Osteoblast (primary cell): ENCODE data around the gene MUC6. TPM values are rescaled to one million over a fixed set of nuclear protein-coding genes. Genes with fewer than 3 reads are reported as not detected.

Experiments
- DNase-seq: peaks from one replicate; pipeline ENCODE4 v3.0.0; 2011; ENCODE audit warnings: low spot score, mixed read lengths; ENCODE audit not compliant: insufficient read length; ENCODE audit errors: missing footprints
- H2AFZ ChIP-seq: 2 replicates; pipeline ENCODE4 v1.6.0; 2011; ENCODE audit warnings: mild to moderate bottlenecking, low read length
- H3K27ac ChIP-seq: 2 replicates; pipeline ENCODE4 v1.5.1; 2011; ENCODE audit warnings: mild to moderate bottlenecking, low read depth, low read length, moderate library complexity
- H3K27me3 ChIP-seq: 2 replicates; pipeline ENCODE4 v1.6.0; 2012; ENCODE audit warnings: mild to moderate bottlenecking, control low read depth, inconsistent platforms, low read length, moderate library complexity; ENCODE audit not compliant: insufficient read depth
- H3K36me3 ChIP-seq: 2 replicates; pipeline ENCODE4 v1.5.1; 2011; ENCODE audit warnings: mild to moderate bottlenecking, low read length, control low read depth, moderate library complexity; ENCODE audit not compliant: insufficient read depth
- H3K4me1 ChIP-seq: 2 replicates; pipeline ENCODE4 v1.5.1; 2011; ENCODE audit warnings: mild to moderate bottlenecking, low read length, control low read depth, moderate library complexity; ENCODE audit not compliant: insufficient read depth
- H3K4me2 ChIP-seq: 2 replicates; pipeline ENCODE4 v1.6.0; 2011; ENCODE audit warnings: mild to moderate bottlenecking, low read length; ENCODE audit not compliant: insufficient read depth
- H3K4me3 ChIP-seq: fragments of 200-600 bp; sonication (generic); 3 replicates; pipeline ENCODE4 v1.5.1; 2012; ENCODE audit warnings: mild to moderate bottlenecking, low read length, inconsistent platforms; ENCODE audit not compliant: insufficient read depth
- H3K79me2 ChIP-seq: 2 replicates; pipeline ENCODE4 v1.6.0; 2012; ENCODE audit warnings: mild to moderate bottlenecking, low read length, control low read depth, inconsistent platforms; ENCODE audit not compliant: insufficient read depth
- H3K9me3 ChIP-seq: 2 replicates; pipeline ENCODE4 v1.5.1; 2011; ENCODE audit warnings: low read depth, low read length, control low read depth
- H4K20me1 ChIP-seq: 2 replicates; pipeline ENCODE4 v1.6.0; 2012; ENCODE audit warnings: mild to moderate bottlenecking, low read length, control low read depth; ENCODE audit not compliant: insufficient read depth
- total RNA-seq: library from RNA; depleted of rRNA; stranded (reverse); fragments of >200 nt; gene quantifications from 2 replicates; pipeline ENCODE4 v1.2.3, GENCODE V29; 2012
- TF ChIP-seq, protein P1 (sequence below): IDR thresholded peaks from 2 replicates; pipeline ENCODE4 v1.5.1; 2011; ENCODE audit warnings: mild to moderate bottlenecking, low read depth, low read length, moderate library complexity; ENCODE audit errors: extremely low read depth

MUC6 gene
- total RNA-seq, 1 donor, result not detected

DNA sequence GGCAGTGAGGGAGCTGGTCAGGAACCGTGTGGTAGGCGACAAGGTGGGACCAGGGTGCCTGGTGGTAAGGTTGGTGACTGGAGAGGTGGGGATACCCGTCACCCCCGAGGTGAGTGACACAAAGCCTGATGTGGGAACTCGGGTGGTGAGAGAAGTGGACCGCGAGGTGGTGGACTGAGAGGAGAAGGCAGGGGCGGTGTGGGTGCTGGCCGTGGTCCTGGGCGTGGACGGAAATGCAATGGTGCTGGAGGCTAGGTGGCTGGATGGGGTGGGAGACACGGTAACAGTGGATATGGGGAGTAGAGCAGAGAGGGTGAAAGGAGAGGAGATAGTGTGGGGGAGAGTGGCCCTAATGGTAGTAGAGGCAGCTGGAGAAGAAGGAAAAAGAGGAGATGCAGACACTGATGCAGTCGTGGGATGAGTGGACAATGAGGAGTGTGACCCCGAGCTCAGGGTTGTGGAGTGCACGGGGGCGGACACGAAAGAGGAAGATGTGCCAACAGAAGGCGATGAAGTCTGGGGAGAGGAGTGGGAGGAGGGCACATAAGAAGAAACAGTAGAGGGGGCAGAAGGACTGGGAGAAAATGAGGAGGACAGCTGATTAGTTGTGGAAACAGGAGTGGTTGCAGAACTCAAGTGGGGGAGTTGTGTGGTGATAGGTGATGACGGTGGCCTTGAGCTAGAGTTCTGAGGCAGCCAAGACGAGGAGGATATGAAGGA is 20.5 kb downstream of the MUC6 start:
- Histone ChIP-seq H3K27ac (no peak overlapping the region), H3K4me2 (no peak overlapping the region), H3K36me3 (peaks cover 2% of the 10 kb centered on the region), H3K9me3 (no peaks in the 10 kb centered on the region), H3K27me3 (no peaks in the 10 kb centered on the region), H3K4me3 (no peak overlapping the region), H2AFZ (no peak overlapping the region), H3K4me1 (no peaks in the 10 kb centered on the region), H4K20me1 (peaks cover 23% of the 10 kb centered on the region), H3K79me2 (peaks cover 15% of the 10 kb centered on the region)
- no peak for DNase-seq
- TF ChIP-seq, protein P1, sequence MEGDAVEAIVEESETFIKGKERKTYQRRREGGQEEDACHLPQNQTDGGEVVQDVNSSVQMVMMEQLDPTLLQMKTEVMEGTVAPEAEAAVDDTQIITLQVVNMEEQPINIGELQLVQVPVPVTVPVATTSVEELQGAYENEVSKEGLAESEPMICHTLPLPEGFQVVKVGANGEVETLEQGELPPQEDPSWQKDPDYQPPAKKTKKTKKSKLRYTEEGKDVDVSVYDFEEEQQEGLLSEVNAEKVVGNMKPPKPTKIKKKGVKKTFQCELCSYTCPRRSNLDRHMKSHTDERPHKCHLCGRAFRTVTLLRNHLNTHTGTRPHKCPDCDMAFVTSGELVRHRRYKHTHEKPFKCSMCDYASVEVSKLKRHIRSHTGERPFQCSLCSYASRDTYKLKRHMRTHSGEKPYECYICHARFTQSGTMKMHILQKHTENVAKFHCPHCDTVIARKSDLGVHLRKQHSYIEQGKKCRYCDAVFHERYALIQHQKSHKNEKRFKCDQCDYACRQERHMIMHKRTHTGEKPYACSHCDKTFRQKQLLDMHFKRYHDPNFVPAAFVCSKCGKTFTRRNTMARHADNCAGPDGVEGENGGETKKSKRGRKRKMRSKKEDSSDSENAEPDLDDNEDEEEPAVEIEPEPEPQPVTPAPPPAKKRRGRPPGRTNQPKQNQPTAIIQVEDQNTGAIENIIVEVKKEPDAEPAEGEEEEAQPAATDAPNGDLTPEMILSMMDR, result no peak

DNA sequence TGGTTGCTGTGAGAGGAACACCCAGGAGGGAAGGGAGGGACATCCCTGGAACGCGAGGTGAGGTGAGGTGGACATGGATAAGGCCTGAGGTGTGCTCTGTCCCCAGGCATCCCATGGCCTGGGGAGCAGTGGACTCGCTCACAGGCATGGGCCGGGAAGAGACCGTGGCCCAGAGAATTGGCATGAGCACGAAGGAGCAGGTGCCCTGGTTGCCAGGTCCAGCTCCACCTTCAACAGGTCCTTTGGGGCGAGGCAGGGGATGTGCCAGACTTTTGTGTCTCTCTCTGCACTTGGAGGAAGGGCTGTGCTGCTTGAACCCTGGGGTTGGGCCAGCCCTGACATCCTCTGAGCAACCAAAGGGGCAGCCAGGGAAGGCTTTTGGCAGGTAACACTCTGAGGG is 21.5 kb downstream of the MUC6 start:
- TF ChIP-seq, protein P1, result no peak
- H3K4me3 ChIP-seq, result no peak overlapping the region
- peaks cover 22% of the 10 kb centered on the region for H4K20me1 ChIP-seq
- H3K9me3 ChIP-seq, result no peaks in the 10 kb centered on the region
- H3K27ac ChIP-seq, result no peak overlapping the region
- H2AFZ ChIP-seq, result no peak overlapping the region
- no peaks in the 10 kb centered on the region for H3K27me3 ChIP-seq
- peaks cover 11% of the 10 kb centered on the region for H3K36me3 ChIP-seq
- no peak for DNase-seq
- H3K4me1 ChIP-seq, result no peaks in the 10 kb centered on the region
- peaks cover 15% of the 10 kb centered on the region for H3K79me2 ChIP-seq
- no peak overlapping the region for H3K4me2 ChIP-seq

DNA sequence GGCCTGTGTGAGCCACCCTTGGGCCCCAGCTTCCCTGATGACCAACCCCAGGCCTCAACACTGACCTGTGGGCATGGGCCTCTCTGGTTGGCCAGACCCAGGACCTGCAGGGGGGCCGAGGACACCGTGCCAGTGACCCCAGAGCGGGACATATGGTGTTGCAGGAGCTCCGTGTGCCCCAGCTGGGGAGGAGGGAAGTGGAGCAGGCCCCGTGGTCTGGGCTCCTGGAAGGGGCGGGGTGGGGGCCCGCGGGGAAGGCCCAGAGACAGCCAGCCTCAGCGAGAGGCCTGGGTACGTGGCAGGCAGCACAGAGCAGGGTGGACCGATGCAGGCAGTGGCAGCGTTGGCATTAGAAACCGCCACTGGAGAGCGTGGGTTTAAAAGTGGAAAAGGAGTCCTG is 22.2 kb downstream of the MUC6 start:
- no peak for DNase-seq
- Histone ChIP-seq H3K4me2 (no peak overlapping the region), H3K36me3 (peaks cover 17% of the 10 kb centered on the region), H3K9me3 (no peaks in the 10 kb centered on the region), H3K4me3 (no peak overlapping the region), H3K27ac (no peak overlapping the region), H4K20me1 (peaks cover 18% of the 10 kb centered on the region), H2AFZ (no peak overlapping the region), H3K27me3 (no peaks in the 10 kb centered on the region), H3K79me2 (peaks cover 15% of the 10 kb centered on the region), H3K4me1 (no peaks in the 10 kb centered on the region)
- TF ChIP-seq, protein P1, result no peak

DNA sequence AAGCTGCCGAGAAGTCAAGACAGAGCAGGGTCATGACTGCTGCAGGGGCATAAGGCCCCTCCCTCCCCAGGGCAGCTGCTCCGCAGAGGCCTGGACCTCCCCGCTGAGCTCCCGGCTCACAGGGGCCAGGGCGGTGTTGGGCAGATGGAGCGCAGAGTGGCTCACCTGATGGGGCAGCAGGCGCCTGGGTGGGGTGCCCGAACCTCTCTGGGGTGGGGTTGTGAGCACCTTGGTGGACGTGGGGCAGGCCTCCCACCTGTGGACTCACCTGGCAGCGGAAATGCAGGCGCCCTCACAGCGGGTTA is 22.9 kb downstream of the MUC6 start:
- H3K9me3 ChIP-seq, result no peaks in the 10 kb centered on the region
- peaks cover 18% of the 10 kb centered on the region for H4K20me1 ChIP-seq
- no peak overlapping the region for H3K4me2 ChIP-seq
- H2AFZ ChIP-seq, result no peak overlapping the region
- TF ChIP-seq, protein P1, result no peak
- no peaks in the 10 kb centered on the region for H3K27me3 ChIP-seq
- H3K4me1 ChIP-seq, result no peaks in the 10 kb centered on the region
- H3K79me2 ChIP-seq, result peaks cover 15% of the 10 kb centered on the region
- no peak overlapping the region for H3K27ac ChIP-seq
- H3K36me3 ChIP-seq, result peaks cover 21% of the 10 kb centered on the region
- no peak for DNase-seq
- H3K4me3 ChIP-seq, result no peak overlapping the region
